Nephron (organoid): ENCODE data around the gene DHX16.
A peak's percentile ranks its signal among the peaks of the same experiment; 100 is the strongest.

ENCODE experiments used
- H3K27ac Mint-ChIP-seq, 3 experiments: 2 replicates each; pipeline ENCODE4 v1.8.0; 2020; ENCODE audit warnings: mixed read lengths in 3 of 3, mild to moderate bottlenecking in 2 of 3, moderate library complexity in 1 of 3
- H3K27me3 Mint-ChIP-seq: 2 replicates; pipeline ENCODE4 v1.8.0; 2021; ENCODE audit warnings: low read depth, mild to moderate bottlenecking, moderate library complexity, mixed read lengths
- H3K36me3 Mint-ChIP-seq: 2 replicates; pipeline ENCODE4 v1.8.0; 2020; ENCODE audit warnings: low read depth, mixed read lengths
- H3K4me1 Mint-ChIP-seq: 2 replicates; pipeline ENCODE4 v1.8.0; 2020; ENCODE audit warnings: mixed read lengths
- H3K4me3 Mint-ChIP-seq, 3 experiments: 2 replicates each; pipeline ENCODE4 v1.8.0; 2020; ENCODE audit warnings: mild to moderate bottlenecking in 3 of 3, mixed read lengths in 3 of 3, moderate library complexity in 2 of 3
- H3K9me3 Mint-ChIP-seq: 2 replicates; pipeline ENCODE4 v1.8.0; 2020; ENCODE audit warnings: mixed read lengths
- CTCF ChIP-seq, 3 experiments: fragments of 200-600 bp; sonication (generic); IDR thresholded peaks; one replicate each; pipeline ENCODE4 v1.5.0; 2021; ENCODE audit warnings: antibody characterized with exemption in 3 of 3; ENCODE audit not compliant: unreplicated experiment in 3 of 3

Gene DHX16

GRCh38 chr6:30617565-30618269, 55.1 kb downstream of the DHX16 start, which contains the start of gene MRPS18B:
MRPS18B (plus strand) TSS chr6:30617840; CDS start chr6:30617866, 26 bp downstream.
- no peak for TF ChIP-seq CTCF (IDR thresholded peaks at IDR 0.05; ENCODE audit: unreplicated experiment in 3 of 3)
- Mint-ChIP-seq H3K36me3 (peaks cover 44% of the 10 kb centered on the region), H3K27me3 (peaks cover 5% of the 10 kb centered on the region), H3K9me3 (peaks cover 3% of the 10 kb centered on the region), H3K4me1 (peaks cover 24% of the 10 kb centered on the region), H3K4me3 (peak within 1 kb of the TSS; percentile 96 to 99 (median 97)), H3K27ac (peak within 1 kb of the TSS; percentile 100)

- peak within 1 kb of the TSS; percentile 100 for H3K27ac Mint-ChIP-seq
- peaks cover 3% of the 10 kb centered on the region for H3K9me3 Mint-ChIP-seq
- peaks cover 32% of the 10 kb centered on the region for H3K4me1 Mint-ChIP-seq
- peaks cover 5% of the 10 kb centered on the region for H3K27me3 Mint-ChIP-seq
- H3K36me3 Mint-ChIP-seq, result peaks cover 39% of the 10 kb centered on the region
- TF ChIP-seq CTCF (IDR thresholded peaks at IDR 0.05; ENCODE audit: unreplicated experiment in 3 of 3), result no peak
- peak within 1 kb of the TSS; percentile 96 to 99 (median 97) for H3K4me3 Mint-ChIP-seq
Measured at GRCh38 chr6:30616811-30617564, 55.8 kb downstream of the DHX16 start, which contains the start of gene PPP1R10. PPP1R10 (minus strand) TSS chr6:30617243; CDS start chr6:30609944, 7,299 bp downstream.

DNA sequence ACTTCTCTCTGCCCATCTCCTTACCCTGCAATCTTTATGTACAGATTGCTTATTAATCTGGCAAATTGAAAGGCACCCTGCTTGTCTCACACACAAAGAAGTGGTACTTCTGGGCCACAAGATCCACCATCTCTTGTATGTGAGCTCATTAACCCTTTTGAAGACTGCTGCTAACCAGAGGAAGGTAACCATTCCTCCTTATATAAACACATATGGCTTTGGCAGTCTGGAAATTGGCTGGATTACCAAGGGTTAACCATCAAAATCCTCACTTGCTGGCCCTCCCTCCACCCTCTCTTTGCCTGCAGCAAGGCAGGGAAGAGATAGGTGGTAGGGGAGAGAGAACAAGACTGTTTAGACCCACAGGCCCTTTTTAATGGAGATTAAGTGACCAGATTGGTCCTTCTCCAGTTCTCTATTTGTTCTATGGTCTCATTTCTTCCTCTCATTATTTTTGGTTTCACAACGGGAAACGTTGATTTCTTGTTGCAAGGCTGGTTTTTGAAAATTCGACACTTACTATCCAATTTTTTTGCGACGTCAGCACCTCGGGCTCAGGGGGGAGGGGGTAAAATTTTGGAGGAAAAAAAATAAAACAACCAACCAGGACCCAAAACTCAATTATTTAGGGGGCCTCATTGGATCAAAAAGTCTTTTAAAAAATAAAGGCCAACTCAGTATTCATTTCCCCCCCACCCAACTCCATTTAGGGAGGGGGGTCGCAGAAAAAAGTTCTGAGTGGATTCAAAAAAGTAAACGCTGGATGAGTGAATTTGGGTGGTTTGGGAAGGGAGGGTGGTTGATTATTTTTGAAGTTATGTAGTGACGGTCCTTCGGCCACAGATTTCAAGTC, 56.6 kb downstream of the DHX16 start:
- H3K27ac Mint-ChIP-seq, result peak overlapping the region; percentile 100
- peaks cover 40% of the 10 kb centered on the region for H3K4me1 Mint-ChIP-seq
- H3K36me3 Mint-ChIP-seq, result peaks cover 39% of the 10 kb centered on the region
- H3K27me3 Mint-ChIP-seq, result peaks cover 5% of the 10 kb centered on the region
- no peak for TF ChIP-seq CTCF (IDR thresholded peaks at IDR 0.05; ENCODE audit: unreplicated experiment in 3 of 3)
- peak overlapping the region; percentile 96 to 99 (median 97) for H3K4me3 Mint-ChIP-seq
- H3K9me3 Mint-ChIP-seq, result peaks cover 3% of the 10 kb centered on the region

DNA sequence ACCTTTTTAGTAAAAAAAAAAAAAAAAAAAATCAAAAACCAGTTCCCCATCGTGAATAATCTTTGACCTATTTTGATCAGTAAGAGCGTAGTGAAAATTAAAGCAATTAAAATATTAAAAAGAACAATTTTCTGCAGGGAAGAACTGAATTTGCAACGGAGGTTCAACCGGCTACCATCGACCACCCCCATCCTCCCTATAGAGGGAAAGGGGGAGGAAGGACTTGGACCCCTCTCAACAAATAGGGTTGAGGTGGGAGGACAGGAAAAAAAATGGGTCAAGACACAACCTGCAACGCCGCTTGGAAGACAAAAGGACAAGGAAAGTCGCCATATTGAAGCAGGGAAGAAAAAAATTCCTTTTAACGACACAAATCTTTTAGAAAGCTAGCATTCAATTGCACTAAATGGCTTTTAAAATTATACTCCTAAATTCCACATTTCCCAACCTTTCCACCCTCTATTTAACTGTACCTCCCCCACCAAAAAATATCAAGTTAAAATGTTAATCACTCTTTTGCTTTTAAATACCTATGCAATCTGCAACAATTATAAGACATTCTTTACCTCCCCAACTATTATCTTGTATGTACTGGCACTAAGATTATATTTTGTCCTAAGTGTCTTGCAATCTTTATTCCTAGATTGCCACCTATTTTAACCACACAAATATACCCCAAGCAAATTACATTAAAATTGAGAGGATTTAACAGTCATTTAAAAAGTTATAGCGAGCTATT, 57.4 kb downstream of the DHX16 start:
- TF ChIP-seq CTCF (IDR thresholded peaks at IDR 0.05; ENCODE audit: unreplicated experiment in 3 of 3), result no peak
- peaks cover 3% of the 10 kb centered on the region for H3K9me3 Mint-ChIP-seq
- peak overlapping the region; percentile 96 to 99 (median 97) for H3K4me3 Mint-ChIP-seq
- peaks cover 5% of the 10 kb centered on the region for H3K27me3 Mint-ChIP-seq
- peak overlapping the region; percentile 100 for H3K27ac Mint-ChIP-seq
- peaks cover 44% of the 10 kb centered on the region for H3K4me1 Mint-ChIP-seq
- peaks cover 40% of the 10 kb centered on the region for H3K36me3 Mint-ChIP-seq

GRCh38 chr6:30614843-30615218, 58.0 kb downstream of the DHX16 start:
- Mint-ChIP-seq H3K9me3 (peaks cover 3% of the 10 kb centered on the region), H3K36me3 (peaks cover 44% of the 10 kb centered on the region), H3K4me3 (peak overlapping the region; percentile 96 to 99 (median 97)), H3K27me3 (peaks cover 5% of the 10 kb centered on the region), H3K4me1 (peaks cover 49% of the 10 kb centered on the region), H3K27ac (peak overlapping the region; percentile 100)
- no peak for TF ChIP-seq CTCF (IDR thresholded peaks at IDR 0.05; ENCODE audit: unreplicated experiment in 3 of 3)
